Activated effector memory CD4-positive, alpha-beta T cell treated with Interleukin-2 at 50 U/mL for 16 hours (primary cell): ENCODE measurements around the gene ANAPC5.
"Not testable (repeated sequence)": the region's sequence is repeated elsewhere in the genome, so short reads cannot be mapped to it uniquely, and the experiment has no call there.

Experiments
- DNase-seq: peaks from one replicate; pipeline ENCODE4 v3.0.0-alpha.2; 2020

The ANAPC5 gene

GRCh38 chr12:121283841-121284240 is 68.4 kb downstream of the ANAPC5 start:
- no peak for DNase-seq

GRCh38 chr12:121283388-121283787 is 68.8 kb downstream of the ANAPC5 start:
- no peak for DNase-seq

- not testable (repeated sequence) for DNase-seq
Observed at GRCh38 chr12:121282910-121283309, 69.3 kb downstream of the ANAPC5 start.

- DNase-seq, result no peak
Observed at GRCh38 chr12:121282072-121282742, 70.0 kb downstream of the ANAPC5 start.

GRCh38 chr12:121281116-121281515 is 71.1 kb downstream of the ANAPC5 start:
- DNase-seq, result not testable (repeated sequence)

- not testable (repeated sequence) for DNase-seq
Observed at GRCh38 chr12:121280531-121280930, 71.7 kb downstream of the ANAPC5 start.

- no peak for DNase-seq
Observed at GRCh38 chr12:121279507-121279915, 72.7 kb downstream of the ANAPC5 start.

GRCh38 chr12:121279071-121279375 is 73.2 kb downstream of the ANAPC5 start:
- no peak for DNase-seq

- DNase-seq, result no peak
Observed at GRCh38 chr12:121278169-121279070, 73.8 kb downstream of the ANAPC5 start.

GRCh38 chr12:121277374-121277759 is 74.8 kb downstream of the ANAPC5 start:
- no peak for DNase-seq

- no peak for DNase-seq
Observed at GRCh38 chr12:121274036-121274763, 78.0 kb downstream of the ANAPC5 start.

- DNase-seq, result no peak
Observed at GRCh38 chr12:121273364-121273896, 78.8 kb downstream of the ANAPC5 start.

GRCh38 chr12:121267822-121268221 is 84.4 kb downstream of the ANAPC5 start:
- DNase-seq, result no peak

GRCh38 chr12:121264951-121265515 is 87.2 kb downstream of the ANAPC5 start:
- DNase-seq, result no peak

- no peak for DNase-seq
Observed at GRCh38 chr12:121264135-121264534, 88.1 kb downstream of the ANAPC5 start.

- DNase-seq, result no peak
Observed at GRCh38 chr12:121263206-121263935, 88.8 kb downstream of the ANAPC5 start.

- DNase-seq, result no peak
Observed at GRCh38 chr12:121261398-121261797, 90.8 kb downstream of the ANAPC5 start.

- DNase-seq, result no peak
Observed at GRCh38 chr12:121260091-121260490, 92.1 kb downstream of the ANAPC5 start.

- DNase-seq, result no peak
Observed at GRCh38 chr12:121259074-121259473, 93.1 kb downstream of the ANAPC5 start.
